ENCODE data around the gene STOML2. TPM values are rescaled to one million over a fixed set of nuclear protein-coding genes. Genes with fewer than 3 reads are reported as not detected.
"Not testable (repeated sequence)": the region's sequence is repeated elsewhere in the genome, so short reads cannot be mapped to it uniquely, and the experiment has no call there.

The STOML2 gene
- polyA plus RNA-seq (ENCODE audit: insufficient read length in 10 of 10) = 10 to 100 TPM; 64.0 to 76.8 (median 69.4) TPM
- long read RNA-seq, donor 1, transcript STOML2-201 (10 exons, 1,278 nt) = major isoform, 25 of 32 reads
- long read RNA-seq, donor 1, partial matches to known transcripts = 7 of 32 reads
- long read RNA-seq, donor 1, other reads (novel, unspliced or antisense) = 0 of 32 reads
- long read RNA-seq, donor 2, transcript STOML2-201 (10 exons, 1,278 nt) = major isoform, 27 of 27 reads
- long read RNA-seq, donor 2, partial matches to known transcripts = 0 of 27 reads
- long read RNA-seq, donor 2, other reads (novel, unspliced or antisense) = 0 of 27 reads
- long read RNA-seq, donor 3 = 0 reads
- long read RNA-seq, donor 4, transcript STOML2-201 (10 exons, 1,278 nt) = major isoform, 16 of 34 reads
- long read RNA-seq, donor 4, partial matches to known transcripts = 18 of 34 reads
- long read RNA-seq, donor 4, other reads (novel, unspliced or antisense) = 0 of 34 reads
- long read RNA-seq, donor 5, transcript STOML2-201 (10 exons, 1,278 nt) = major isoform, 37 of 51 reads
- long read RNA-seq, donor 5, partial matches to known transcripts = 14 of 51 reads
- long read RNA-seq, donor 5, other reads (novel, unspliced or antisense) = 0 of 51 reads
- long read RNA-seq, donor 6, transcript STOML2-201 (10 exons, 1,278 nt) = major isoform, 34 of 48 reads
- long read RNA-seq, donor 6, partial matches to known transcripts = 14 of 48 reads
- long read RNA-seq, donor 6, other reads (novel, unspliced or antisense) = 0 of 48 reads
- long read RNA-seq, donor 7, transcript STOML2-201 (10 exons, 1,278 nt) = major isoform, 30 of 47 reads
- long read RNA-seq, donor 7, partial matches to known transcripts = 13 of 47 reads
- long read RNA-seq, donor 7, other reads (novel, unspliced or antisense) = 0 of 47 reads
- long read RNA-seq, donor 8, transcript STOML2-201 (10 exons, 1,278 nt) = major isoform, 17 of 33 reads
- long read RNA-seq, donor 8, partial matches to known transcripts = 14 of 33 reads
- long read RNA-seq, donor 8, other reads (novel, unspliced or antisense) = 0 of 33 reads
- long read RNA-seq, donor 9, transcript STOML2-201 (10 exons, 1,278 nt) = major isoform, 6 of 6 reads
- long read RNA-seq, donor 9, partial matches to known transcripts = 0 of 6 reads
- long read RNA-seq, donor 9, other reads (novel, unspliced or antisense) = 0 of 6 reads

- DNase-seq = peak; percentile 94 to 97 (median 96)
These were observed at the start of gene STOML2 for GRCh38 chr9:35102769-35103659. Gene STOML2, minus strand, starts transcription at chr9:35103131. Its CDS starts 37 bp downstream, at chr9:35103094.

GRCh38 chr9:35147941-35148563, 45.1 kb upstream of the STOML2 start:
- DNase-seq = not testable (repeated sequence)

GRCh38 chr9:35142037-35142436, 39.1 kb upstream of the STOML2 start:
- DNase-seq = no peak

GRCh38 chr9:35140093-35140492, 37.2 kb upstream of the STOML2 start:
- no peak for DNase-seq

- no peak for DNase-seq
These were observed 33.9 kb upstream of the STOML2 start for GRCh38 chr9:35136866-35137265.

- no peak for DNase-seq
These were observed 33.1 kb upstream of the STOML2 start for GRCh38 chr9:35135988-35136387.

GRCh38 chr9:35134920-35135319, 32.0 kb upstream of the STOML2 start:
- no peak for DNase-seq

GRCh38 chr9:35116898-35117551, 14.1 kb upstream of the STOML2 start:
- DNase-seq = peak; percentile 93 to 97 (median 95)

GRCh38 chr9:35116539-35116897, 13.6 kb upstream of the STOML2 start:
- DNase-seq = no peak

GRCh38 chr9:35115680-35116538, 13.0 kb upstream of the STOML2 start, which contains the start of gene ATOSB:
Gene ATOSB, minus strand, starts transcription at chr9:35115862. Its CDS starts 7,588 bp downstream, at chr9:35108274.
- DNase-seq = peak; percentile 97 to 98 (median 97)

GRCh38 chr9:35114840-35115628, 12.1 kb upstream of the STOML2 start:
- DNase-seq = peak in 2 of 3 donors; percentile 61 to 74

GRCh38 chr9:35114113-35114839, 11.3 kb upstream of the STOML2 start:
- DNase-seq = peak; percentile 85 to 95 (median 93)

GRCh38 chr9:35112257-35113020, 9.5 kb upstream of the STOML2 start:
- DNase-seq = no peak

- DNase-seq = peak; percentile 98
These were observed 8.3 kb upstream of the STOML2 start for GRCh38 chr9:35111001-35111933.

GRCh38 chr9:35110327-35110761, 7.4 kb upstream of the STOML2 start:
- peak in 1 of 3 donors; percentile 49 for DNase-seq

Measured in muscle of back (tissue), 13 donors.